OCI-M1 (cell line): ENCODE results near the gene CDH8.

Experiments used
- DNase-seq: peaks from one replicate; lab custom pipeline; 2025; lab: John Stamatoyannopoulos, UW

Gene CDH8

GRCh38 chr16:62029947-62030346, 6.3 kb downstream of the CDH8 start:
- DNase-seq, result no peak

- no peak for DNase-seq
These were observed 13.6 kb downstream of the CDH8 start for GRCh38 chr16:62022688-62023087.

GRCh38 chr16:62021161-62021581, 15.1 kb downstream of the CDH8 start:
- no peak for DNase-seq

GRCh38 chr16:62020681-62021080, 15.6 kb downstream of the CDH8 start:
- no peak for DNase-seq

- no peak for DNase-seq
These were observed 16.4 kb downstream of the CDH8 start for GRCh38 chr16:62019851-62020250.

GRCh38 chr16:62018301-62019060, 17.8 kb downstream of the CDH8 start:
- DNase-seq, result no peak

- DNase-seq, result no peak
These were observed 21.8 kb downstream of the CDH8 start for GRCh38 chr16:62014319-62014923.

- DNase-seq, result no peak
These were observed 26.1 kb downstream of the CDH8 start for GRCh38 chr16:62010186-62010585.

GRCh38 chr16:61998460-61998859, 37.8 kb downstream of the CDH8 start:
- no peak for DNase-seq

- DNase-seq, result no peak
These were observed 43.1 kb downstream of the CDH8 start for GRCh38 chr16:61993108-61993507.

GRCh38 chr16:61987474-61988012, 48.7 kb downstream of the CDH8 start:
- DNase-seq, result no peak

GRCh38 chr16:61969077-61969382, 67.2 kb downstream of the CDH8 start:
- no peak for DNase-seq

- no peak for DNase-seq
These were observed 67.8 kb downstream of the CDH8 start for GRCh38 chr16:61968242-61969076.

GRCh38 chr16:61957075-61957855, 79.0 kb downstream of the CDH8 start:
- no peak for DNase-seq

- no peak for DNase-seq
These were observed 83.4 kb downstream of the CDH8 start for GRCh38 chr16:61952841-61953240.

- no peak for DNase-seq
These were observed 87.8 kb downstream of the CDH8 start for GRCh38 chr16:61948414-61948813.

- no peak for DNase-seq
These were observed 90.2 kb downstream of the CDH8 start for GRCh38 chr16:61946019-61946418.

- no peak for DNase-seq
These were observed 90.7 kb downstream of the CDH8 start for GRCh38 chr16:61945511-61945910.

- no peak for DNase-seq
These were observed 92.2 kb downstream of the CDH8 start for GRCh38 chr16:61944004-61944403.

GRCh38 chr16:61940611-61941010, 95.6 kb downstream of the CDH8 start:
- DNase-seq, result no peak

GRCh38 chr16:61937646-61938045, 98.6 kb downstream of the CDH8 start:
- no peak for DNase-seq

- DNase-seq, result peak; percentile 6
These were observed 99.7 kb downstream of the CDH8 start for GRCh38 chr16:61936522-61936921.
